Keratinocyte (primary cell): Measurements from ENCODE around the gene GRK7.

Experiments used
- CTCF ChIP-seq, 3 experiments: IDR thresholded peaks in 1 of 3; conservative IDR thresholded peaks in 1 of 3; optimal IDR thresholded peaks in 1 of 3; 2 replicates in 2 of 3; 3 replicates in 1 of 3; pipeline versions ENCODE3 to v1.5.1; 2011; ENCODE audit warnings: low read length in 3 of 3, mild to moderate bottlenecking in 3 of 3, moderate library complexity in 2 of 3, control low read depth in 1 of 3, inconsistent platforms in 1 of 3; ENCODE audit not compliant: insufficient read depth in 2 of 3; ENCODE audit errors: extremely low read depth in 1 of 3
- EZH2 ChIP-seq: IDR thresholded peaks from one replicate; pipeline ENCODE4 v1.6.1; 2012; ENCODE audit warnings: inconsistent platforms, mild to moderate bottlenecking, low read length, moderate library complexity

- no peak for TF ChIP-seq CTCF (optimal IDR thresholded peaks at IDR 0.05 in 1 of 3, IDR thresholded peaks at IDR 0.05 in 1 of 3, conservative IDR thresholded peaks at IDR 0.05 in 1 of 3; ENCODE audit: extremely low read depth in 1 of 3, insufficient read depth in 2 of 3, low read length in 3 of 3)
- no peak for TF ChIP-seq EZH2
Measured at GRCh38 chr3:141812586-141812985, 49.4 kb downstream of the GRK7 start.
